Tibial nerve (tissue), 4 donors: ENCODE measurements around the gene KRT80. TPM values are rescaled to one million over a fixed set of nuclear protein-coding genes. Genes with fewer than 3 reads are reported as not detected.

Source experiments
- DNase-seq, 2 donors: peaks; one replicate each; pipeline ENCODE4 v3.0.0-alpha.2; 2019; ENCODE audit warnings: low spot score in 2 of 2
- H3K27ac ChIP-seq, 4 donors: fragments of 200-600 bp; sonication (generic) in 3 of 4; one replicate each; pipeline ENCODE4 v1.5.1; 2017 to 2019; ENCODE audit warnings: mild to moderate bottlenecking in 1 of 4
- H3K27me3 ChIP-seq, 2 donors: fragments of 200-600 bp; sonication (generic) in 1 of 2; one replicate each; pipeline versions ENCODE4 v1.5.1 to v1.6.0; 2017 to 2019
- H3K36me3 ChIP-seq, 3 donors: fragments of 200-600 bp; sonication (generic); one replicate each; pipeline ENCODE4 v1.5.1; 2018 to 2019
- H3K4me1 ChIP-seq, 4 donors: fragments of 200-600 bp; sonication (generic) in 3 of 4; one replicate each; pipeline ENCODE4 v1.5.1; 2017 to 2019
- H3K4me3 ChIP-seq, 4 donors: fragments of 200-600 bp; sonication (generic) in 3 of 4; one replicate each; pipeline ENCODE4 v1.5.1; 2017 to 2019; ENCODE audit warnings: mild to moderate bottlenecking in 1 of 4, moderate library complexity in 1 of 4
- H3K9me3 ChIP-seq, 4 donors: fragments of 200-600 bp; sonication (generic) in 3 of 4; one replicate each; pipeline ENCODE4 v1.5.1; 2017 to 2019
- CTCF ChIP-seq, 5 experiments: fragments of 200-600 bp in 3 of 5; fragments of 450-650 bp in 2 of 5; sonication (generic) in 3 of 5; IDR thresholded peaks; one replicate each; pipeline ENCODE4 v1.5.1; 2016 to 2019; ENCODE audit warnings: antibody characterized with exemption in 5 of 5, mild to moderate bottlenecking in 3 of 5, moderate library complexity in 2 of 5
- EP300 ChIP-seq, 2 donors: sonication (generic); formaldehyde crosslinking; IDR thresholded peaks; one replicate each; pipeline ENCODE4 v1.6.1; 2017; ENCODE audit warnings: antibody characterized with exemption in 2 of 2, mild to moderate bottlenecking in 1 of 2
- POLR2A ChIP-seq, 2 donors: fragments of 450-650 bp; IDR thresholded peaks; one replicate each; pipeline ENCODE4 v1.6.1; 2017; ENCODE audit warnings: antibody characterized with exemption in 2 of 2, mild to moderate bottlenecking in 2 of 2, moderate library complexity in 2 of 2
- WGBS, 2 donors: methylation state at CpG; one replicate each; pipeline ENCODE4 v1.1.5; 2018; 5-methylcytosine and 5-hydroxymethylcytosine counted together
- total RNA-seq, 4 donors: library from RNA; depleted of rRNA; stranded (reverse); fragments of >200 nt; gene quantifications; one replicate each; pipeline ENCODE4 v1.1.0, GENCODE V29; 2016

Gene KRT80
- total RNA-seq, 4 donors from 2014 or later = not detected

DNA sequence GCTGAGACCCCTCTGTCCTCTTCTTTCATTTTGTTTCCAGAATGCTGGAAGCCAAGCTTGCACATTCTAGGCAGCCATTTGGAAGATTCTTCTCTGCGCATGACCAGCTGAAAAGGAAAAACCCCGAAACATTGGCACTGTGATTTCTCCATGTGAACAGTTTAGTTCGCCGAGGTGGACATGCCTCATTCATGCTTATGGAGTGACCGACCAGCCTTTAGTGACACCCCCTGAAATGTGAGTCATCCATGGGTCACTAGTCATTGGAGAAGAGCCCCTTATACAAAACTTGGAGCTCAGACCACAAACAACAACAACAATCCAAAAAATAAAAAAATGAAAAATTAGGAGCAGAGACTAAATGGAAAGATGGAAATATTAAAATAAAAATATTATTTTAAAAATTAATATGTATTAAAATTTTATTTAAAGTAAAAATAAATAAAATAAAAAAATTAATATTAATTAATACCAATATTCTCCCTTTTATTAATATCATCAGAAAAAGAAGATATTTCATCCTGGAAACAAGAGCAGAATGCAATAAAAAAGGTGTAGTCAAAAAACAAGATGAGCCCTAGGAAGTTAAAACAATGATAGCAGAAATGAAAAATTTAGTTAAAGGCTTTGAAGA is 31.7 kb upstream of the KRT80 start:
- WGBS, 2 donors = 88 to 91% methylated on average over 5 of the region's 5 CpGs
- Histone ChIP-seq H3K4me1 (no peaks in the 10 kb centered on the region), H3K27ac (no peak overlapping the region), H3K36me3 (no peaks in the 10 kb centered on the region), H3K27me3 (peaks cover 0 to 15% of the 10 kb centered on the region in 2 donors), H3K9me3 (peaks cover 0 to 8% (median 1%) of the 10 kb centered on the region in 4 donors), H3K4me3 (no peak overlapping the region)
- DNase-seq = no peak
- TF ChIP-seq CTCF (IDR thresholded peaks at IDR 0.05) (no peak), EP300 (IDR thresholded peaks at IDR 0.05) (no peak), POLR2A (IDR thresholded peaks at IDR 0.05) (no peak)

GRCh38 chr12:52222692-52223091 is 30.9 kb upstream of the KRT80 start:
- Histone ChIP-seq H3K27ac (no peak overlapping the region), H3K9me3 (peaks cover 0 to 8% (median 1%) of the 10 kb centered on the region in 4 donors), H3K36me3 (no peaks in the 10 kb centered on the region), H3K4me3 (no peak overlapping the region), H3K4me1 (no peaks in the 10 kb centered on the region), H3K27me3 (peaks cover 0 to 13% of the 10 kb centered on the region in 2 donors)
- TF ChIP-seq EP300 (IDR thresholded peaks at IDR 0.05) = no peak
- no peak for TF ChIP-seq POLR2A (IDR thresholded peaks at IDR 0.05)
- TF ChIP-seq CTCF (IDR thresholded peaks at IDR 0.05) = no peak
- no peak for DNase-seq
- 81 to 89% methylated on average over 4 of the region's 4 CpGs for WGBS, 2 donors

DNA sequence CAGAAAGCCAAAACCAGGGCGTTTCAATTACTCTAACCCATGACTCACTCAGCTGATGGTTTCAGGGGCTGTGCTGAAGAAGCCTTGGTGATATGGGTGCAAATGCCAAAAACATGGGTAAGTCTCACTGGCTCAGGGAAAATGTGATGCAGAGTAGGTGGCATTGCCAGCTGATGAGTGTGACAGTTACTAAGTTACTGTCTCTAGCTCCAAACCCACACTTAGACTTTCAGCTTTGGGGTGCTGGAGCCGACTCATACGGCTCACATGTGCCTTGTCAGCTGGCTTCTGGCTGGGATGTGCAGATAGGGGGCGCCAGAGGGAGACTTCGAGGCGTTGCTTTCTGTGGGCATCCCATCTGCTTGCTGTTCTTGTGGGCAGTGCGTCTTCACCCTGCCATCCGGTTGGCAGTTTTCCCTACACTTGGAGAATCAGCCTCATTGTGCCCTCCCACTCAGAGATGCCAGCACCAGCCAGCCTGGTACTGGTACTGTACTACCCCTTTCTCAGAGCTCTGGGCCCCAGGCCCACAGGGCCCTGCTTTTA is 30.2 kb upstream of the KRT80 start:
- H3K27ac ChIP-seq = no peak overlapping the region
- no peaks in the 10 kb centered on the region for H3K36me3 ChIP-seq
- peaks cover 0 to 6% (median 0%) of the 10 kb centered on the region in 4 donors for H3K4me1 ChIP-seq
- TF ChIP-seq CTCF (IDR thresholded peaks at IDR 0.05) (no peak), EP300 (IDR thresholded peaks at IDR 0.05) (no peak), POLR2A (IDR thresholded peaks at IDR 0.05) (no peak)
- H3K27me3 ChIP-seq = peaks cover 0 to 13% of the 10 kb centered on the region in 2 donors
- H3K4me3 ChIP-seq = no peak overlapping the region
- DNase-seq = no peak
- H3K9me3 ChIP-seq = peaks cover 0 to 8% (median 1%) of the 10 kb centered on the region in 4 donors
- 14 to 17% methylated on average over 8 of the region's 8 CpGs for WGBS, 2 donors

- Histone ChIP-seq H3K4me1 (peaks cover 0 to 6% (median 0%) of the 10 kb centered on the region in 4 donors), H3K27me3 (peaks cover 0 to 13% of the 10 kb centered on the region in 2 donors), H3K27ac (no peak overlapping the region), H3K4me3 (no peak overlapping the region), H3K36me3 (no peaks in the 10 kb centered on the region), H3K9me3 (peaks cover 0 to 8% (median 1%) of the 10 kb centered on the region in 4 donors)
- WGBS, 2 donors = 75 to 76% methylated on average over 4 of the region's 4 CpGs
- DNase-seq = no peak
- TF ChIP-seq CTCF (IDR thresholded peaks at IDR 0.05) (no peak), POLR2A (IDR thresholded peaks at IDR 0.05) (no peak), EP300 (IDR thresholded peaks at IDR 0.05) (no peak)
Measured at GRCh38 chr12:52221070-52221781, 29.4 kb upstream of the KRT80 start.

DNA sequence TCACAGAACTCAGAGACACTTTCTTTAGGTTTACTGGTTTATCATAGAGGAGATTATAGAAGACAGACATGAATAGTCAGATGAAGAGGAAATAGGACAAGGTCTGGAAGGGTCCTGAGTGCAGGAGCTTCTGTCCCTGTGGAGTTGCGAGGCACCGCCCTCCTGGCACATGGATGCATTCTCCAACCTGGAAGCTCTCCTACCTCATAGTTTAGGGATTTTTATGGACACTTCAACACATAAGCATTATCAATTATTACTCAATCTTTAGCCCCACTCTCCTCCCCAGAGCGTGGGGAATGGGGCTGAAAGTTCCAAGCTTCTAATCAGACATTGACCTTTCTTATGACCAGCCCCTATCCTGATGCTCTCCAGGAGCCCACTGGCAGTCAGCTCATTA is 28.7 kb upstream of the KRT80 start:
- Histone ChIP-seq H3K27me3 (peaks cover 0 to 13% of the 10 kb centered on the region in 2 donors), H3K4me1 (peaks cover 0 to 6% (median 0%) of the 10 kb centered on the region in 4 donors), H3K4me3 (no peak overlapping the region), H3K27ac (no peak overlapping the region), H3K9me3 (peaks cover 0 to 8% (median 1%) of the 10 kb centered on the region in 4 donors), H3K36me3 (no peaks in the 10 kb centered on the region)
- DNase-seq = no peak
- TF ChIP-seq POLR2A (IDR thresholded peaks at IDR 0.05) (no peak), EP300 (IDR thresholded peaks at IDR 0.05) (no peak), CTCF (IDR thresholded peaks at IDR 0.05) (no peak)
- WGBS, 2 donors = 86 to 91% methylated on average over 3 of the region's 3 CpGs
